HCT116 (cell line): ENCODE measurements around the gene MAPK14.

ENCODE experiments used
- CBX3 ChIP-seq: IDR thresholded peaks from 2 replicates; pipeline ENCODE4 v1.6.1; 2012; ENCODE audit warnings: low read depth
- EZH2phosphoT487 ChIP-seq: fragments of 200-600 bp; IDR thresholded peaks from 2 replicates; pipeline ENCODE4 v1.6.1; 2018; ENCODE audit warnings: antibody characterized with exemption, borderline replicate concordance
- FOSL1 ChIP-seq: IDR thresholded peaks from 2 replicates; pipeline ENCODE4 v1.6.1; 2012; ENCODE audit warnings: low read depth
- MAX ChIP-seq: IDR thresholded peaks from 2 replicates; pipeline ENCODE4 v1.6.1; 2012
- POLR2A ChIP-seq: IDR thresholded peaks from 2 replicates; pipeline ENCODE4 v1.7.0; 2011; ENCODE audit warnings: borderline replicate concordance; ENCODE audit not compliant: insufficient read depth, insufficient read length; ENCODE audit errors: extremely low read depth
- RAD21 ChIP-seq: IDR thresholded peaks from 2 replicates; pipeline ENCODE4 v1.6.1; 2012; ENCODE audit warnings: low read depth, mild to moderate bottlenecking
- SP1 ChIP-seq: IDR thresholded peaks from 2 replicates; pipeline ENCODE4 v1.6.1; 2012; ENCODE audit warnings: low read depth
- TF ChIP-seq, protein P1 (sequence below), 3 experiments: fragments of 200-600 bp in 1 of 3; sonication (generic) in 1 of 3; IDR thresholded peaks in 2 of 3; conservative IDR thresholded peaks in 1 of 3; 2 replicates each; pipeline ENCODE4 v1.5.1; 2012 to 2017; ENCODE audit warnings: low read depth in 2 of 3, low read length in 2 of 3, antibody characterized with exemption in 1 of 3, borderline replicate concordance in 1 of 3, control low read depth in 1 of 3, mild to moderate bottlenecking in 1 of 3, mixed read lengths in 1 of 3, mixed run types in 1 of 3, moderate library complexity in 1 of 3; ENCODE audit not compliant: insufficient read depth in 1 of 3
- TF ChIP-seq, protein P2 (sequence below): IDR thresholded peaks from 2 replicates; pipeline ENCODE4 v1.6.1; 2012; ENCODE audit warnings: low read depth

DNA sequence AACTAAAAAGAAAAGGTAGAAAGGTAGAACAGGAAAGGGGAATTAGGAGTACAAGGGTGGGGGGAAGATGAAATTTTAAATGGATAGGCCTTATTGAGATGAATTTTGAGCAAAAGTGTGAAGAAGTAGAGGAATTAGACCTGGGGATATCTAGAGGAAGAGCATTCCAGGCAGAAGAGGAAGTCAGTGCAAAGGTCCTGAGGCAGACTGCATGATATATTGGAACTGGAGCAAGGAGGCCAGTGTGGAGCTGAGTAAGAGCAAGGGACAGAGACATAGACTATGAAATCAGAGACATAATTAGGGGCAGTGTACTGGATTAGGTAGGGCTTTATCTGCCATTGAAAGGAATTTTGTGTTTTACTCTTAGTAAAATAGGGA is 40.4 kb downstream of the MAPK14 start:
- TF ChIP-seq, protein P1, sequence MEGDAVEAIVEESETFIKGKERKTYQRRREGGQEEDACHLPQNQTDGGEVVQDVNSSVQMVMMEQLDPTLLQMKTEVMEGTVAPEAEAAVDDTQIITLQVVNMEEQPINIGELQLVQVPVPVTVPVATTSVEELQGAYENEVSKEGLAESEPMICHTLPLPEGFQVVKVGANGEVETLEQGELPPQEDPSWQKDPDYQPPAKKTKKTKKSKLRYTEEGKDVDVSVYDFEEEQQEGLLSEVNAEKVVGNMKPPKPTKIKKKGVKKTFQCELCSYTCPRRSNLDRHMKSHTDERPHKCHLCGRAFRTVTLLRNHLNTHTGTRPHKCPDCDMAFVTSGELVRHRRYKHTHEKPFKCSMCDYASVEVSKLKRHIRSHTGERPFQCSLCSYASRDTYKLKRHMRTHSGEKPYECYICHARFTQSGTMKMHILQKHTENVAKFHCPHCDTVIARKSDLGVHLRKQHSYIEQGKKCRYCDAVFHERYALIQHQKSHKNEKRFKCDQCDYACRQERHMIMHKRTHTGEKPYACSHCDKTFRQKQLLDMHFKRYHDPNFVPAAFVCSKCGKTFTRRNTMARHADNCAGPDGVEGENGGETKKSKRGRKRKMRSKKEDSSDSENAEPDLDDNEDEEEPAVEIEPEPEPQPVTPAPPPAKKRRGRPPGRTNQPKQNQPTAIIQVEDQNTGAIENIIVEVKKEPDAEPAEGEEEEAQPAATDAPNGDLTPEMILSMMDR (IDR thresholded peaks at IDR 0.05 in 2 of 3, conservative IDR thresholded peaks at IDR 0.05 in 1 of 3; ENCODE audit: borderline replicate concordance in 1 of 3, insufficient read depth in 1 of 3, low read depth in 2 of 3, low read length in 2 of 3) = no peak
- TF ChIP-seq FOSL1 (no peak), MAX (no peak), EZH2phosphoT487 (no peak), RAD21 (no peak), SP1 (no peak), POLR2A (no peak), CBX3 (no peak)
- TF ChIP-seq, protein P2, sequence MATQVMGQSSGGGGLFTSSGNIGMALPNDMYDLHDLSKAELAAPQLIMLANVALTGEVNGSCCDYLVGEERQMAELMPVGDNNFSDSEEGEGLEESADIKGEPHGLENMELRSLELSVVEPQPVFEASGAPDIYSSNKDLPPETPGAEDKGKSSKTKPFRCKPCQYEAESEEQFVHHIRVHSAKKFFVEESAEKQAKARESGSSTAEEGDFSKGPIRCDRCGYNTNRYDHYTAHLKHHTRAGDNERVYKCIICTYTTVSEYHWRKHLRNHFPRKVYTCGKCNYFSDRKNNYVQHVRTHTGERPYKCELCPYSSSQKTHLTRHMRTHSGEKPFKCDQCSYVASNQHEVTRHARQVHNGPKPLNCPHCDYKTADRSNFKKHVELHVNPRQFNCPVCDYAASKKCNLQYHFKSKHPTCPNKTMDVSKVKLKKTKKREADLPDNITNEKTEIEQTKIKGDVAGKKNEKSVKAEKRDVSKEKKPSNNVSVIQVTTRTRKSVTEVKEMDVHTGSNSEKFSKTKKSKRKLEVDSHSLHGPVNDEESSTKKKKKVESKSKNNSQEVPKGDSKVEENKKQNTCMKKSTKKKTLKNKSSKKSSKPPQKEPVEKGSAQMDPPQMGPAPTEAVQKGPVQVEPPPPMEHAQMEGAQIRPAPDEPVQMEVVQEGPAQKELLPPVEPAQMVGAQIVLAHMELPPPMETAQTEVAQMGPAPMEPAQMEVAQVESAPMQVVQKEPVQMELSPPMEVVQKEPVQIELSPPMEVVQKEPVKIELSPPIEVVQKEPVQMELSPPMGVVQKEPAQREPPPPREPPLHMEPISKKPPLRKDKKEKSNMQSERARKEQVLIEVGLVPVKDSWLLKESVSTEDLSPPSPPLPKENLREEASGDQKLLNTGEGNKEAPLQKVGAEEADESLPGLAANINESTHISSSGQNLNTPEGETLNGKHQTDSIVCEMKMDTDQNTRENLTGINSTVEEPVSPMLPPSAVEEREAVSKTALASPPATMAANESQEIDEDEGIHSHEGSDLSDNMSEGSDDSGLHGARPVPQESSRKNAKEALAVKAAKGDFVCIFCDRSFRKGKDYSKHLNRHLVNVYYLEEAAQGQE = no peak
